Type B pancreatic cell (in vitro differentiated cells): ENCODE measurements around the gene SLC35F4. TPM values are rescaled to one million over a fixed set of nuclear protein-coding genes. Genes with fewer than 3 reads are reported as not detected.

Source experiments
- DNase-seq: peaks from one replicate; pipeline ENCODE4 v3.0.0; 2021; ENCODE audit warnings: mixed read lengths; ENCODE audit not compliant: unreplicated experiment; ENCODE audit errors: extremely low spot score
- H3K27ac Mint-ChIP-seq: 2 replicates; pipeline ENCODE4 v1.8.0; 2021; ENCODE audit warnings: mild to moderate bottlenecking, mixed read lengths
- H3K27me3 Mint-ChIP-seq: 2 replicates; pipeline ENCODE4 v1.8.0; 2021; ENCODE audit warnings: mixed read lengths
- H3K36me3 Mint-ChIP-seq: 2 replicates; pipeline ENCODE4 v1.8.0; 2021; ENCODE audit warnings: mixed read lengths
- H3K4me1 Mint-ChIP-seq: one replicate; pipeline ENCODE4 v1.8.0; 2021; ENCODE audit warnings: mixed read lengths; ENCODE audit not compliant: unreplicated experiment
- H3K4me3 Mint-ChIP-seq: 2 replicates; pipeline ENCODE4 v1.8.0; 2021; ENCODE audit warnings: mild to moderate bottlenecking, mixed read lengths
- H3K9me3 Mint-ChIP-seq: 2 replicates; pipeline ENCODE4 v1.8.0; 2021; ENCODE audit warnings: mixed read lengths
- CTCF ChIP-seq: fragments of 200-600 bp; sonication (generic); conservative IDR thresholded peaks from 2 replicates; pipeline ENCODE4 v1.5.0; 2021; ENCODE audit warnings: antibody characterized with exemption, mild to moderate bottlenecking
- total RNA-seq: library from RNA; stranded (reverse); gene quantifications from 2 replicates; pipeline ENCODE4 v1.2.1, GENCODE V29; 2021; ENCODE audit warnings: low replicate concordance

Gene SLC35F4
- total RNA-seq, 1 donor from 2014 or later = 2.1 TPM

- Mint-ChIP-seq H3K36me3 (peaks cover 4% of the 10 kb centered on the region), H3K4me1 (no peaks in the 10 kb centered on the region), H3K27ac (no peak overlapping the region), H3K9me3 (no peaks in the 10 kb centered on the region), H3K27me3 (no peaks in the 10 kb centered on the region), H3K4me3 (no peak overlapping the region)
- no peak for TF ChIP-seq CTCF
- no peak for DNase-seq
These were observed 282.5 kb downstream of the SLC35F4 start for GRCh38 chr14:57583396-57583795.

- Mint-ChIP-seq H3K36me3 (peaks cover 4% of the 10 kb centered on the region), H3K4me1 (no peaks in the 10 kb centered on the region), H3K27me3 (no peaks in the 10 kb centered on the region), H3K9me3 (no peaks in the 10 kb centered on the region), H3K27ac (no peak overlapping the region), H3K4me3 (no peak overlapping the region)
- TF ChIP-seq CTCF = no peak
- DNase-seq = no peak
These were observed 283.1 kb downstream of the SLC35F4 start for GRCh38 chr14:57582746-57583145.

GRCh38 chr14:57578801-57579200 is 287.1 kb downstream of the SLC35F4 start:
- no peak overlapping the region for H3K4me3 Mint-ChIP-seq
- H3K27ac Mint-ChIP-seq = no peak overlapping the region
- H3K9me3 Mint-ChIP-seq = no peaks in the 10 kb centered on the region
- TF ChIP-seq CTCF = no peak
- DNase-seq = no peak
- no peaks in the 10 kb centered on the region for H3K36me3 Mint-ChIP-seq
- H3K27me3 Mint-ChIP-seq = no peaks in the 10 kb centered on the region
- peaks cover 17% of the 10 kb centered on the region for H3K4me1 Mint-ChIP-seq

DNA sequence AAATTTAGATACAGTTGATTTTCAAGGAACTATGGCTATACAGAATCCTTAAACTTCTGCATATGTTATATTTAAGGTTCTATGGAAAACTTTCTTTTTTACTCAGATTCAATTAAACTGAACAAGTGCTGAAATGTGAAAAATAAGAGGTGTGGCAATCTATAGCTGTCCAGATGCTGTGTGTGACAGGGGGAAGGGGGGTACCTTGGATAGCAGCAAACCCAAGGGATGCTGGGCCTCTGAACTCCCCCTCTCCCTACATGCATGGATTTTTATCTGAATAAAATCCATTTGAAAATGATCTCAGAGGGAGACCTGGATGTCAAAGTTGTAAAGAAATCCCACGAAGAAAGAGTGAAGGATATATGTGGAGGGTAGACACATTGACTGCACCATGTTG is 289.4 kb downstream of the SLC35F4 start:
- no peak for DNase-seq
- no peaks in the 10 kb centered on the region for H3K27me3 Mint-ChIP-seq

GRCh38 chr14:57575482-57575881 is 290.4 kb downstream of the SLC35F4 start:
- no peak overlapping the region for H3K4me3 Mint-ChIP-seq
- H3K27me3 Mint-ChIP-seq = no peaks in the 10 kb centered on the region
- no peak for TF ChIP-seq CTCF
- no peak overlapping the region for H3K27ac Mint-ChIP-seq
- no peaks in the 10 kb centered on the region for H3K9me3 Mint-ChIP-seq
- H3K36me3 Mint-ChIP-seq = no peaks in the 10 kb centered on the region
- peaks cover 32% of the 10 kb centered on the region for H3K4me1 Mint-ChIP-seq
- DNase-seq = no peak

More for the DNA sequence above, 289.4 kb downstream of the SLC35F4 start:
- H3K4me1 Mint-ChIP-seq = peaks cover 24% of the 10 kb centered on the region
- no peak overlapping the region for H3K4me3 Mint-ChIP-seq
- no peak overlapping the region for H3K27ac Mint-ChIP-seq
- TF ChIP-seq CTCF = no peak
- no peaks in the 10 kb centered on the region for H3K9me3 Mint-ChIP-seq
- no peaks in the 10 kb centered on the region for H3K36me3 Mint-ChIP-seq
